ENCODE data around the gene ADK.

ADK gene

GRCh38 chr10:74671716-74672115 is 520.7 kb downstream of the ADK start:
- no peak overlapping the region for H3K27ac ChIP-seq

GRCh38 chr10:74672430-74673165 is 521.6 kb downstream of the ADK start:
- no peak overlapping the region for H3K27ac ChIP-seq
- TF ChIP-seq CTCF (conservative IDR thresholded peaks at IDR 0.05) (no peak), ZFX (IDR thresholded peaks at IDR 0.05) (no peak)

More at GRCh38 chr10:74671716-74672115, 520.7 kb downstream of the ADK start:
- no peak for TF ChIP-seq CTCF (conservative IDR thresholded peaks at IDR 0.05)
- no peak for TF ChIP-seq ZFX (IDR thresholded peaks at IDR 0.05)

- no peak for TF ChIP-seq ZFX (IDR thresholded peaks at IDR 0.05)
- TF ChIP-seq CTCF (conservative IDR thresholded peaks at IDR 0.05): no peak
- H3K27ac ChIP-seq: no peak overlapping the region
Measured at GRCh38 chr10:74674927-74675326, 523.9 kb downstream of the ADK start.

- H3K27ac ChIP-seq: no peak overlapping the region
- TF ChIP-seq ZFX (IDR thresholded peaks at IDR 0.05) (no peak), CTCF (conservative IDR thresholded peaks at IDR 0.05) (no peak; the same call in 1 of the 2 replicates)
Measured at GRCh38 chr10:74675484-74675883, 524.5 kb downstream of the ADK start.

- TF ChIP-seq ZFX (IDR thresholded peaks at IDR 0.05): no peak
- no peak for TF ChIP-seq CTCF (conservative IDR thresholded peaks at IDR 0.05)
- no peak overlapping the region for H3K27ac ChIP-seq
Measured at GRCh38 chr10:74677951-74678350, 526.9 kb downstream of the ADK start.

- TF ChIP-seq CTCF (conservative IDR thresholded peaks at IDR 0.05) (no peak), ZFX (IDR thresholded peaks at IDR 0.05) (no peak)
- H3K27ac ChIP-seq: no peak overlapping the region
Measured at GRCh38 chr10:74681917-74682627, 531.1 kb downstream of the ADK start.

GRCh38 chr10:74683067-74683466 is 532.0 kb downstream of the ADK start:
- no peak overlapping the region for H3K27ac ChIP-seq
- TF ChIP-seq ZFX (IDR thresholded peaks at IDR 0.05) (no peak), CTCF (conservative IDR thresholded peaks at IDR 0.05) (no peak)
